IPS-15b (cell line): Measurements from ENCODE around the gene ZNF705A.
"Not testable (repeated sequence)": the region's sequence is repeated elsewhere in the genome, so short reads cannot be mapped to it uniquely, and the experiment has no call there.

Experiments used
- H3K27me3 ChIP-seq: one replicate; pipeline ENCODE4 v1.6.1; 2013; ENCODE audit warnings: low read length; ENCODE audit not compliant: control insufficient read depth, insufficient read depth
- H3K36me3 ChIP-seq: one replicate; pipeline ENCODE4 v1.6.1; 2013; ENCODE audit warnings: low read length; ENCODE audit not compliant: control insufficient read depth, insufficient read depth
- H3K4me1 ChIP-seq: one replicate; pipeline ENCODE4 v1.6.1; 2013; ENCODE audit warnings: mild to moderate bottlenecking, low read length; ENCODE audit not compliant: control insufficient read depth, insufficient read depth
- H3K4me3 ChIP-seq: one replicate; pipeline ENCODE4 v1.5.1; 2013; ENCODE audit warnings: low read depth, low read length
- H3K9ac ChIP-seq: one replicate; pipeline ENCODE4 v1.6.1; 2013; ENCODE audit warnings: low read depth, mild to moderate bottlenecking, low read length
- H3K9me3 ChIP-seq: one replicate; pipeline ENCODE4 v1.6.1; 2013; ENCODE audit warnings: mild to moderate bottlenecking, low read length; ENCODE audit not compliant: control insufficient read depth, insufficient read depth

ZNF705A gene

DNA sequence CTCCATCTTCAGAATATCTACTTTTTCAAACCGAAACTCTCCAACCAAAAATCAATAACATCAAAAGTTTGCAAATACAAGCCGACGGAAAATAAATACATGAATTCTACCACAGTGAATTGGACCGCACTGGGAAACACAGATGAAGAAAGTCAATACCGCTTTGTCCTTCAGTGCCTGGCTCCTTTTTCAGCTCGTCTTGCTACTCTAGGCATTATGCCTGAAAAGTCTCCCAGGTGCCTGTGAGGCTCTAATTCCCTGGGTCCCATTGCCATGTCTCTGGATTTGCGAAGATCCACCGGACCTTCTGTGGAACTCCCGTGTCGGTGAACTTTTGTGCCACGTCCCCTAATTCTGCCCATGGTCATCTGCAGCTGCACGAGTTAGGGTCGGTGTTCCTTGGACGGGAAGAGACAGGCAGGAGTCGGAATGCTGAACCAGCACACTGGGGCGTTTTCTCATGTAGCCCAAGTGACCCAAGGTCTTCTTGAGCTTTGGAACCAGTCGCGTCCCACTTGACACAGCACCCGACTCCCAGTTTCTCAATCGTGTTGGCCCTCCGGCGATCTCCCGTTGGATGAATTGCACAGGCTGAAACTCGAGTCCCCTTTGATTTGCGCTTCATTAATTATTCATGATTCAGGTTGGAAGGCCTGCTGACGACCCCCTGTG, 62.0 kb downstream of the ZNF705A start:
- H3K4me3 ChIP-seq = peak overlapping the region; percentile 27
- H3K9ac ChIP-seq, H3K9me3 ChIP-seq, H3K4me1 ChIP-seq, H3K27me3 ChIP-seq, H3K36me3 ChIP-seq: not testable (repeated sequence)

DNA sequence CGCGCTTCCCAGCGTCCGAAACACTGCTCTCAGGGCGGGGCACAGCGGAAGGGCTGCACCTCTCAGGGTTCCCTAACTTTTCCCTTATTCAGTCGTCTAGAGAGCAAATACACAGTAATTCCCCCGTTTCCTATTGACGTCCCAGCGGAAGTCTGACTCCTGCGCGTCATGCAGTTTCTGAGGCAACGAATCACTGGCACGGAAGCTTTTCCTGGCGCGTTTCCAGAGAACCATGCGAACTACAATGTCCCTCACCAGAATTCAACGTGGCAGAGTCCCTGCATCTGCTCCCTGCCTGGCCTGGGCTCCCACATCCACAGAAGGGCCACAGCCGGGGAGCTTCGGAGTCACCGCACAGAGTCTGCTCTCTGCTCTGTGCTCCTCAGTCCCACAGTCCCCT, 64.6 kb downstream of the ZNF705A start:
- not testable (repeated sequence) for H3K4me1 ChIP-seq, H3K9ac ChIP-seq, H3K27me3 ChIP-seq, H3K9me3 ChIP-seq, H3K4me3 ChIP-seq, H3K36me3 ChIP-seq

DNA sequence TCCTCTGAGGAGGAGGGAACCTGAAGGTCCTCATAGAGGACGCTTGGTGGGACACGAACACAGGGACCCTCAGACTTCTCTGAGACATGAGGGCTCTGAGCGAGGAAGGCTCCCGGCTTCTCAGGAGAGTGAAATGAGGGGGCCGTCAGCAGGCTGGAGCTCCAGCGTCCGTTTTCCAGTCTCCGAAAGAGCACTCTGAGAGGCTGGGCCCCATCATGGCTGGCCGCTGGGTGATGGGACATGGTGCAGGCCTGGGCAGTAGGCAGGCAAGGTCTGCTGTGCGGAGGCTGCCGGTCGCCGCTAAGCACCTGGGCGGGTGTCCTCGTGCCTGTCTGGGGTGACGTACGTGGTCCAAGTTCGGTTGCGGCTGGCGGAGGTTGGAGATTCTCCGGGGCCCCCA, 65.0 kb downstream of the ZNF705A start:
- not testable (repeated sequence) for H3K4me1 ChIP-seq, H3K4me3 ChIP-seq, H3K9ac ChIP-seq, H3K36me3 ChIP-seq, H3K9me3 ChIP-seq, H3K27me3 ChIP-seq

DNA sequence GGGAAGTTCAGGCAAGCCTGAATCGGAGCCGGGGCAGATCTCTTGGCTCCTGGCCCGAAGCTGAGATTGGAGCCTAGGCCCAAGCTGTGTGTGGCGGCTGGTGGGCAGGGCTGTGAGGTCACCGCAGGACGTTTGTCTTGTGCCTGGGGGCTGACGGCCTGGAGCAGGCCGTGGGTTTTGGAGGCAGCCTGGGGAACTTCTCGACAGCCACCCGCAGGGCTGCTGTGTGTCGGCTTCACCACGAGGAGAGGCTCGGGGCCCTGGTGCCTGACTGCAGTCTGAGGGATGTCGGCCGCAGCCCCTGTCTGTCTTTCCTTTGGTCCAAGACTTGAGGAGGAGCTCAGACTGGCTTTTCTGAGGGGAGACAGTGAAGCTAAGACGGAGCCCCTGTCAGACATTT, 65.5 kb downstream of the ZNF705A start:
- H3K4me3 ChIP-seq, H3K36me3 ChIP-seq: not testable (repeated sequence)

DNA sequence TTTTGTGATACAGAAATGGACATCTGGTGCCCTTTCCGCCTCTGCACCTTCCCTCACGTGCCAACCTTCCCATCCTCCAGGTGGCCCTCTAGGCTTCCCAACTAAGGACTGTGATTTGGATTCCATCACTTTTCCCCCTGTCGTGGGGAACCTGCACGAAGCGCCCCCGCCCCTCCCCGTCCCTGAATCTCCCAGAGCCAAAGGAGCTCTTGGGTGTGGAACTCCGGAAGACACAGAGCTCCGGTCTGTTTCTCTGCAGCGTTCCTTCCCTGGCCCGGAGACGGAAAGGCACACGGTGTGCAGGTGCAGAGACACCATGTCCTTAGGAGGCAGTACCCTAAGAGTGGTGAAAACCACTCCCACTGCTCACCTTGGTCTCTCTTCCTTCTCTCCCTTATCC, 66.8 kb downstream of the ZNF705A start:
- not testable (repeated sequence) for H3K27me3 ChIP-seq, H3K4me3 ChIP-seq, H3K9me3 ChIP-seq, H3K9ac ChIP-seq, H3K36me3 ChIP-seq, H3K4me1 ChIP-seq

More for the DNA sequence above, 65.5 kb downstream of the ZNF705A start:
- H3K27me3 ChIP-seq, H3K9me3 ChIP-seq, H3K4me1 ChIP-seq, H3K9ac ChIP-seq: not testable (repeated sequence)

DNA sequence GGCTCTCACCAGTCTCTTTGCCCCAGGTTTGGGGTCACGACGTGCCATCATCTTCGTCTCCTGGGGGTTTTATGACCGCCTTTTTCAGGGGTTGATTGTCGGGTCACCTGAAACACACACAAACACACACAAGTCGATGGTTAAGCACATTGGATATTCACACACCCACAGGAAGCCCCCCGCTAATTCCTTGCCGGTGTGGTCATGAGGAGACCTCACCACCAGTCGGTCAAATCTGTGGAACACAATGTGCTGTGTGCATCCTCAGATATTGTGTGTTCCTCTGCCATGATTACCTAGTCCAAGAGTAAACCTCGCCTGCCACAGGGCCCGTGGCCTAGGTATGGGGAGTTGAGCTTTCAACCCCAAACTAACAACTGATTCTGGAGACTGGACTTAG, 68.0 kb downstream of the ZNF705A start:
- not testable (repeated sequence) for H3K9ac ChIP-seq, H3K27me3 ChIP-seq, H3K9me3 ChIP-seq, H3K4me3 ChIP-seq, H3K36me3 ChIP-seq, H3K4me1 ChIP-seq

DNA sequence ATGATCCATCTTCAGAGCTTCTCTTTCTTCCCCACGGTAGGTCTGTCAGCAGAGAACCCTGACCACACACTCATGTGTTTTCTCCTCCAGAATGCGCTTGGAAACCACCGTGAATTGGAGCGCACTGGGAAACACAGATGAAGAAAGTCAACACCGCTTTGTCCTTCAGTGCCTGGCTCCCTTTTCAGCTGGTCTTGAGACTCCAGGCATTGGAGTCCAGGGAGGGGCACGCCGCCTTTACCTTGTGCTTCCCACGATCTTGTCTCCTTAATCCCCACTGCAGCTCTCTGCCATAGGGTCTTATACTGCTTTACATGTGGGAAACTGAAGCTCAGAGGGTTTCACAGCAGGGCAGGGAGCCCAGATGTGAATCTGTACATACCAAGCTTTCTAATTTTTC, 69.5 kb downstream of the ZNF705A start:
- Histone ChIP-seq H3K4me1 (no peaks in the 10 kb centered on the region), H3K9me3 (no peaks in the 10 kb centered on the region), H3K36me3 (no peaks in the 10 kb centered on the region), H3K4me3 (no peak overlapping the region), H3K9ac (no peak overlapping the region), H3K27me3 (no peaks in the 10 kb centered on the region)

DNA sequence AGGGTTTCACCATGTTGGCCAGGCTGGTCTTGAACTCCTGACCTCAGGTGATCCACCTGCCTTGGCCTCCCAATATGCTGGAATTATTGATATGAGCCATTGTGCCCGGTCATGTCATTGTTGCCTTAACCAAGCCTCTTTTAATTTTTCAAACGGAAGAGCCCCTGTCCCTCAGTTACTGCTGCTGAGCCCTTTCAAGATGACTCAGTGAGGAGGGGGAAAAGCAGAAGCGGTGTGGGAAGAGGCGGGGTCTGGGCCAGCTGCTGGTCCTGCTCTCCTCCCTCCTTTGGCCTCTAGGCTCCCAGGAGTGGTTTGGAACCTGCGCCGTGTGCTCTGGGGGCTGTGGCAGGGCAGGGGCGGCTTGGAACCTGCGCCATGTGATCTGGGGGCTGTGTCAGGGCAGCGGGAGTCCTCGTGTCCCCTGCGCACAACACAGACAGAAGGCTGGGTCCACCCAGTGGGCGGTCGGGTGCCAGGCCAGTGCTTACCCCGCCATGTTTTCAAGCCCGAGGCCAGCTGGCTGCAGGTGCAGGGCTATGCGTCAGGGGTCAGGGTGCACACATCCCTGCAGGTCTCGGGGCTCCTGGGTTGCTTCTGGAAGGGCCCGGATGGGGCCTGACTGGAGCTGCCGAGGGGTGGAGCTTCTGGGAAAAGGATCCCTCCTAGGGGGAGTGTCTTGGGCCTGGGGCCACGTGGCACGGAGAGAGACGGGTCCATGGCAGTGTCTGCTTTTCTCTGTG, 70.3 kb downstream of the ZNF705A start, which contains the start of gene FAM90A1:
FAM90A1 (minus strand) TSS at position 627 of the 740 bp plus-strand sequence. CDS start 2,786 bp downstream, outside the sequence.
- not testable (repeated sequence) for H3K4me3 ChIP-seq, H3K4me1 ChIP-seq, H3K9me3 ChIP-seq, H3K36me3 ChIP-seq, H3K27me3 ChIP-seq, H3K9ac ChIP-seq

DNA sequence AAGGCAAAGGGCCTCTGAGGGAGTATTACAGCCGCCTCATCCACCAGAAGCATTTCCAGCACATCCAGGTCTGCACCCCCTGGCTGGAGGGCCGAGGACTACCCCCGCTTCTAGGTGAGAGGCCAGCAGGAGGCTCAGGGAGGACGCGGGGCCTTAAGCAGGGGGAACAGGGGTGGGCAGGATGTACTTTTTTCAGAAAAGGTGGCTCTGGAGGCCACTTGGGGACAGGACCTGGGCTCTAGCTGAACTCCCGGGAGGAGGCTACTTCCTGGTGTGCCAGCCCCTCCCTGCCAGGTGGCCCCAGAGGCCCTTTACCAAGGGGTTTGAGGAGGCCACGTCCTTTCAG, 70.9 kb downstream of the ZNF705A start:
- H3K27me3 ChIP-seq, H3K9ac ChIP-seq, H3K4me1 ChIP-seq, H3K36me3 ChIP-seq, H3K4me3 ChIP-seq, H3K9me3 ChIP-seq: not testable (repeated sequence)

DNA sequence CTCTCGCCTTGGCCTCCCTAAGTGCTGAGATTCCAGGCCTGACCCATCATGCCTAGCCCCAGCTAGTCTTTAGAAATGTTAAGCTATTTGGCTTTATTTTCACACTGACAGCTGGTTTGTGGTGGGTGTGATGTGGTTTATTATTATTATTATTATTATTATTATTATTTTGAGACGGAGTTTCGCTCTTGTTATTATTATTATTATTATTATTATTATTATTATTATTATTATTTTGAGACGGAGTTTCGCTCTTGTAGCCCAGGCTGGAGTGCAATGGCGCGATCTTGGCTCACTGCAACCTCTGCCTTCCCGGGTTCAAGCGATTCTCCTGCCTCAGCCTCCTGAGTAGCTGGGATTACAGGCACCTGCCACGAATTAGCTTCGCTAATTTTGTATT, 71.8 kb downstream of the ZNF705A start:
- H3K36me3 ChIP-seq, H3K27me3 ChIP-seq, H3K9me3 ChIP-seq, H3K4me3 ChIP-seq, H3K9ac ChIP-seq, H3K4me1 ChIP-seq: not testable (repeated sequence)

DNA sequence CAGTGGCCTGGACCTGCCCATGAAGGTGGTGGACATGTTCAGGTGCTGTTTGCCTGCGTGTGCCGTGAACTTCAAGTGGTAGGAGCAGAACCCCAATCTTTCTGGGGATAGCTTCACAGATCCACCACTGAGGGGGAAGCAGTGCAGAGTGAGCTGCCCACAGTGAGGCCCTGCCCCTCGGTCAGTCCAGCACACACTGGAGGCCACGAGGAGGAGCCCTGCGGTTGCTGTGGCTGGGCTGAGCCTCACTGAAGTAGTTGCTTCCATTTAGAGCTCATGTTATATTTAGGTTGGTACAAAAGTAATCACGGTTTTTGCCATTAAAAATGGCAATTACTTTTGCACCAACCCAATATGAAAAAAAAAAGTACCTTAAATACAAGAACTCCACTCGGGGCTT, 72.7 kb downstream of the ZNF705A start:
- not testable (repeated sequence) for H3K36me3 ChIP-seq, H3K27me3 ChIP-seq, H3K9ac ChIP-seq, H3K4me3 ChIP-seq, H3K9me3 ChIP-seq, H3K4me1 ChIP-seq
